CD14-positive monocyte (primary cell): ENCODE results near the gene KDM4C. TPM values are rescaled to one million over a fixed set of nuclear protein-coding genes. Genes with fewer than 3 reads are reported as not detected.

ENCODE experiments used
- DNase-seq, 3 donors: peaks; one replicate each; pipeline ENCODE4 v3.0.0-alpha.2; 2011 to 2022
- H2AFZ ChIP-seq: 2 replicates; pipeline ENCODE4 v1.6.0; 2012; ENCODE audit warnings: mild to moderate bottlenecking, low read depth, low read length, inconsistent platforms; ENCODE audit not compliant: insufficient read depth, poor library complexity, severe bottlenecking
- H3K27ac ChIP-seq, 2 donors: 1 replicate in 1 of 2; 2 replicates in 1 of 2; pipeline ENCODE4 v1.5.1; 2012 to 2013; ENCODE audit warnings: low read length in 2 of 2, control low read depth in 1 of 2, inconsistent platforms in 1 of 2, low read depth in 1 of 2, mild to moderate bottlenecking in 1 of 2
- H3K27me3 ChIP-seq, 2 donors: one replicate each; pipeline versions ENCODE4 v1.6.0 to v1.6.1; 2011 to 2013; ENCODE audit warnings: low read length in 2 of 2; ENCODE audit not compliant: control insufficient read depth in 2 of 2, insufficient read depth in 2 of 2
- H3K36me3 ChIP-seq, 2 donors: replicated peaks in 1 of 2; 1 replicate in 1 of 2; 2 replicates in 1 of 2; pipeline versions ENCODE4 v1.5.1 to v1.6.1; 2012 to 2013; ENCODE audit warnings: low read length in 2 of 2, control low read depth in 1 of 2, inconsistent platforms in 1 of 2, mild to moderate bottlenecking in 1 of 2; ENCODE audit not compliant: insufficient read depth in 2 of 2, control insufficient read depth in 1 of 2
- H3K4me1 ChIP-seq, 2 donors: 1 replicate in 1 of 2; 2 replicates in 1 of 2; pipeline versions ENCODE4 v1.5.1 to v1.6.1; 2012 to 2013; ENCODE audit warnings: low read length in 2 of 2, control low read depth in 1 of 2, inconsistent platforms in 1 of 2, mild to moderate bottlenecking in 1 of 2, moderate library complexity in 1 of 2; ENCODE audit not compliant: insufficient read depth in 2 of 2, control insufficient read depth in 1 of 2
- H3K4me2 ChIP-seq: replicated peaks from 2 replicates; pipeline ENCODE3; 2012; ENCODE audit warnings: low read length, moderate library complexity, mild to moderate bottlenecking; ENCODE audit not compliant: poor library complexity, severe bottlenecking; ENCODE audit errors: extremely low read depth
- H3K4me3 ChIP-seq, 3 experiments: fragments of 200-600 bp in 1 of 3; sonication (generic) in 1 of 3; replicated peaks in 1 of 3; 1 replicate in 2 of 3; 2 replicates in 1 of 3; pipeline ENCODE4 v1.5.1; 2011 to 2013; ENCODE audit warnings: low read length in 3 of 3, mild to moderate bottlenecking in 3 of 3, control low read depth in 2 of 3, low read depth in 2 of 3, inconsistent platforms in 1 of 3, moderate library complexity in 1 of 3
- H3K79me2 ChIP-seq: 2 replicates; pipeline ENCODE4 v1.6.0; 2012; ENCODE audit warnings: mild to moderate bottlenecking, control low read depth, inconsistent platforms, low read length, moderate library complexity; ENCODE audit not compliant: insufficient read depth
- H3K9ac ChIP-seq: 2 replicates; pipeline ENCODE4 v1.6.0; 2017; ENCODE audit warnings: low read length, mild to moderate bottlenecking; ENCODE audit not compliant: insufficient read depth, poor library complexity, severe bottlenecking
- H3K9me3 ChIP-seq, 2 donors: replicated peaks in 1 of 2; 1 replicate in 1 of 2; 2 replicates in 1 of 2; pipeline versions ENCODE4 v1.5.1 to v1.6.1; 2012 to 2013; ENCODE audit warnings: low read length in 2 of 2, control low read depth in 1 of 2; ENCODE audit not compliant: control insufficient read depth in 1 of 2, insufficient read depth in 1 of 2
- H4K20me1 ChIP-seq: 2 replicates; pipeline ENCODE4 v1.6.0; 2012; ENCODE audit warnings: mild to moderate bottlenecking, low read length, control low read depth, moderate library complexity; ENCODE audit not compliant: insufficient read depth
- H3K27ac Mint-ChIP-seq, 7 donors: one replicate each; pipeline ENCODE4 v1.8.0; 2020; ENCODE audit warnings: mild to moderate bottlenecking in 7 of 7, mixed read lengths in 7 of 7, moderate library complexity in 6 of 7, inconsistent platforms in 2 of 7
- H3K27me3 Mint-ChIP-seq, 3 donors: one replicate each; pipeline ENCODE4 v1.8.0; 2021 to 2022; ENCODE audit warnings: low read depth in 3 of 3, mild to moderate bottlenecking in 3 of 3, mixed read lengths in 3 of 3, moderate library complexity in 3 of 3, inconsistent platforms in 1 of 3
- H3K36me3 Mint-ChIP-seq, 2 donors: one replicate each; pipeline ENCODE4 v1.8.0; 2020; ENCODE audit warnings: mixed read lengths in 2 of 2, inconsistent platforms in 1 of 2, mild to moderate bottlenecking in 1 of 2
- H3K4me1 Mint-ChIP-seq: one replicate; pipeline ENCODE4 v1.8.0; 2020; ENCODE audit warnings: mild to moderate bottlenecking, mixed read lengths
- H3K4me3 Mint-ChIP-seq, 2 donors: one replicate each; pipeline ENCODE4 v1.8.0; 2020; ENCODE audit warnings: mild to moderate bottlenecking in 2 of 2, mixed read lengths in 2 of 2, moderate library complexity in 1 of 2
- H3K9me3 Mint-ChIP-seq, 7 donors: one replicate each; pipeline ENCODE4 v1.8.0; 2020 to 2022; ENCODE audit warnings: mixed read lengths in 7 of 7, mild to moderate bottlenecking in 6 of 7, moderate library complexity in 6 of 7, inconsistent platforms in 2 of 7
- WGBS: methylation state at CpG from one replicate; pipeline ENCODE4 v1.1.5; 2013; ENCODE audit warnings: missing lambda C conversion rate; ENCODE audit not compliant: insufficient coverage; 5-methylcytosine and 5-hydroxymethylcytosine counted together
- intact Hi-C, 2 donors: fragments of 100-400 bp; cut with micrococcal nuclease; formaldehyde crosslinking; loops; one replicate each; pipeline versions ENCODE4 v1.15.0 to v1.15.1; 2023
- polyA plus RNA-seq, 3 donors: library from polyadenylated mRNA; depleted of rRNA in 1 of 3; unstranded in 2 of 3; stranded (reverse) in 1 of 3; fragments of 300-500 nt in 2 of 3; fragments of >200 nt in 1 of 3; fragmentation: Illumina TruSeq in 2 of 3; gene quantifications; 1 replicate in 2 of 3; 2 replicates in 1 of 3; pipeline ENCODE4 v1.2.3, GENCODE V29; 2012 to 2021
- TF ChIP-seq, protein P1 (sequence below): fragments of 200-600 bp; IDR thresholded peaks from one replicate; pipeline ENCODE4 v1.8.0; 2022; ENCODE audit warnings: antibody characterized with exemption, mild to moderate bottlenecking

The KDM4C gene
- polyA plus RNA-seq, 3 donors = 15.2 to 36.2 (median 17.1) TPM

DNA sequence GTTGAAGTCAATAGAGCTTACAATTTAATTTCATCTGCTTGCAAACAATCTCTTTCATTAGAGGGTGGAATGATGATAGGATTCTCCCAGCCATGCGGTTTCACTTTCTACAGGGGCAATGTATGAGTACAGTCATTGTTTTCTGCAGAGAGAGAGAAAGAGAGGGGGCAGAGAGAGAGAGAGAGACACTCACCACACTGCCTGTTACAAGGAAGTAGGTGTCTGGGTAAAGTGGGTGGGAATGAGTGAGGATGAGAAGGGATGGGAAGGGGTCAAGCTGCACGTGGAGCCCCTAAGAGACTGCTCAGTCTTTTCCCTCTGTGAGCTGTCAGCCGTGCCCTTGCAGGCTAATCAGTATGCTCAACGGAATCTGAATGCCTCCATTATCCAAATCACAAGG lies 454.3 kb downstream of the KDM4C start:
- 100% methylated on average over 1 of the region's 4 CpGs for WGBS
- TF ChIP-seq, protein P1, sequence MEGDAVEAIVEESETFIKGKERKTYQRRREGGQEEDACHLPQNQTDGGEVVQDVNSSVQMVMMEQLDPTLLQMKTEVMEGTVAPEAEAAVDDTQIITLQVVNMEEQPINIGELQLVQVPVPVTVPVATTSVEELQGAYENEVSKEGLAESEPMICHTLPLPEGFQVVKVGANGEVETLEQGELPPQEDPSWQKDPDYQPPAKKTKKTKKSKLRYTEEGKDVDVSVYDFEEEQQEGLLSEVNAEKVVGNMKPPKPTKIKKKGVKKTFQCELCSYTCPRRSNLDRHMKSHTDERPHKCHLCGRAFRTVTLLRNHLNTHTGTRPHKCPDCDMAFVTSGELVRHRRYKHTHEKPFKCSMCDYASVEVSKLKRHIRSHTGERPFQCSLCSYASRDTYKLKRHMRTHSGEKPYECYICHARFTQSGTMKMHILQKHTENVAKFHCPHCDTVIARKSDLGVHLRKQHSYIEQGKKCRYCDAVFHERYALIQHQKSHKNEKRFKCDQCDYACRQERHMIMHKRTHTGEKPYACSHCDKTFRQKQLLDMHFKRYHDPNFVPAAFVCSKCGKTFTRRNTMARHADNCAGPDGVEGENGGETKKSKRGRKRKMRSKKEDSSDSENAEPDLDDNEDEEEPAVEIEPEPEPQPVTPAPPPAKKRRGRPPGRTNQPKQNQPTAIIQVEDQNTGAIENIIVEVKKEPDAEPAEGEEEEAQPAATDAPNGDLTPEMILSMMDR = no peak

GRCh38 chr9:7216004-7216841 lies 458.4 kb downstream of the KDM4C start:
- TF ChIP-seq, protein P1 = no peak
- Histone ChIP-seq H3K79me2 (no peaks in the 10 kb centered on the region), H3K4me3 (no peak overlapping the region), H3K27me3 (peaks cover 36 to 37% of the 10 kb centered on the region in 2 donors), H3K4me2 (no peak overlapping the region), H2AFZ (no peak overlapping the region), H3K9ac (no peak overlapping the region), H3K27ac (no peak overlapping the region), H3K36me3 (no peaks in the 10 kb centered on the region), H3K9me3 (no peaks in the 10 kb centered on the region), H4K20me1 (no peaks in the 10 kb centered on the region), H3K4me1 (peaks cover 6 to 14% of the 10 kb centered on the region in 2 donors)
- Mint-ChIP-seq H3K27me3 (peaks cover 26 to 65% (median 43%) of the 10 kb centered on the region in 3 donors), H3K27ac (peak overlapping the region in 3 of 7 donors; percentile 21 to 68 (median 47)), H3K9me3 (peaks cover 6 to 30% (median 19%) of the 10 kb centered on the region in 7 donors), H3K4me3 (peak overlapping the region in 1 of 2 donors; percentile 9), H3K36me3 (no peaks in the 10 kb centered on the region), H3K4me1 (peaks cover 22% of the 10 kb centered on the region)
- 42% methylated on average over 6 of the region's 7 CpGs for WGBS
- intact Hi-C loops = no loop called here
- peak; percentile 4 to 58 (median 33) for DNase-seq

More for the DNA sequence above, 454.3 kb downstream of the KDM4C start:
- H3K4me3 ChIP-seq = no peak overlapping the region
- H4K20me1 ChIP-seq = no peaks in the 10 kb centered on the region
- Mint-ChIP-seq H3K9me3 (peaks cover 0 to 11% (median 4%) of the 10 kb centered on the region in 7 donors), H3K4me1 (peaks cover 21% of the 10 kb centered on the region), H3K27ac (no peak overlapping the region), H3K27me3 (peaks cover 28 to 64% (median 46%) of the 10 kb centered on the region in 3 donors), H3K36me3 (no peaks in the 10 kb centered on the region), H3K4me3 (peak overlapping the region in 1 of 2 donors; percentile 18)
- H3K36me3 ChIP-seq = no peaks in the 10 kb centered on the region
- H3K79me2 ChIP-seq = no peaks in the 10 kb centered on the region
- peaks cover 56 to 64% of the 10 kb centered on the region in 2 donors for H3K27me3 ChIP-seq
- no peak overlapping the region for H3K9ac ChIP-seq
- no peaks in the 10 kb centered on the region for H3K9me3 ChIP-seq
- no peak overlapping the region for H3K4me2 ChIP-seq
- DNase-seq = no peak
- no peak overlapping the region for H2AFZ ChIP-seq
- intact Hi-C loops = no loop called here
- peaks cover 6 to 14% of the 10 kb centered on the region in 2 donors for H3K4me1 ChIP-seq
- no peak overlapping the region for H3K27ac ChIP-seq
